ENCODE data around the gene TRPM8.
"Not testable (repeated sequence)": the region's sequence is repeated elsewhere in the genome, so short reads cannot be mapped to it uniquely, and the experiment has no call there.

The TRPM8 gene

DNA sequence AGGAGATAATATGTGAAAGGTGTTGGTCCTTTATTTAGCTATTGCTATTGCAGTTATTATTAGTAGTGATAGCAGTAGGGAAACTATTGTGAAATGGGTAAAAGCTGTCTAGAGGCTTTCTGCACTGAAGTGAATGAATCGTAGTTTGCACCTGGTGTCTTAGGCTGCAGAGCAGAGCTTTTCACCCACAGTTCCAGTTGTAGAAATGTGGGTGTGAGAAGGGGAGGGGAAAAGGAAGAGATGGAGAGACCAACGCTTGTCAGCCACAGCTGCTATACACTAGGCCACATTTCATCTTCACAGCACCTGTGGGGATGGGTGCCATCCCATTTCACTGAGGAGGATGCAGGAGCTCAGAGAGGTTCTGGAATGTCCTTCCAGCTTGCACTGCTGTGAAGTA is 50.0 kb downstream of the TRPM8 start:
- in situ Hi-C loops (cut with MboI; ENCODE audit: low pct_unique_long_range_greater_than_20kb, low sequenced_read_pairs) = no loop called here
- DNase-seq = no peak

DNA sequence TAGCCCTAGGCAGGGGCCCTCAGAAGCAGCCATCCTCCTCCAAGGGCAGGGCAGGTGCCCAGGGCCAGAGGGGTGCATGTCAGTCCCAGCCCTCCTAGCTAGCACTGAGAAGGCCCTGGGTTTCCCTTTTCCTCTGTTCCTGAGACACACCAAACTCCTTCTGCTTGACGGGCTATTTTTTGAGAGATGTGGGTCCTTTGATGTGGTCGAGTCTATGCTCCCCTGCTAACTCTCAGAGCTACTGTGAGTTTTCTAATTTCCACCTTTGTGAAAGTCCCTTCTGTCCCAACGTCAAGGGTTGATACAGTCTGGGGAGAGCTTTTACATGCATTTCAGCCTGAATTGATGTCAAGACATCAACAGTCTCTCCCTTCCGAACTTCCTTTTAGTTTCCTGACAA is 51.4 kb downstream of the TRPM8 start:
- DNase-seq = no peak
- in situ Hi-C loops (cut with MboI; ENCODE audit: low pct_unique_long_range_greater_than_20kb, low sequenced_read_pairs) = no loop called here

DNA sequence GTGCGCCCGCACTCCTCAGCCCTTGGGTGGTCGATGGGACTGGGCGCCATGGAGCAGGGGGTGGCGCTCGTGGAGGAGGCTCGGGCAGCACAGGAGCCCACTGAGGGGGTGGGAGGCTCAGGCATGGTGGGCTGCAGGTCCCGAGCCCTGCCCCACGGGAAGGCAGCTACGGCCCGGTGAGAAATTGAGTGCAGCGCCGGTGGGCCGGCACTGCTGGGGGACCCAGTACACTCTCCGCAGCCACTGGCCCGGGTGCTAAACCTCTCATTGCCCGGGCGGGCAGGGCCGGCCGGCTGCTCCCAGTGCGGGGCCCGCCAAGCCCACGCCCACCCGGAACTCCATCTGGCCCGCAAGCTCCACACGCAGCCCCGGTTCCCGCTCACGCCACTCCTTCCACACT is 55.3 kb downstream of the TRPM8 start:
- DNase-seq; in situ Hi-C loops (cut with MboI; ENCODE audit: low pct_unique_long_range_greater_than_20kb, low sequenced_read_pairs): not testable (repeated sequence)

DNA sequence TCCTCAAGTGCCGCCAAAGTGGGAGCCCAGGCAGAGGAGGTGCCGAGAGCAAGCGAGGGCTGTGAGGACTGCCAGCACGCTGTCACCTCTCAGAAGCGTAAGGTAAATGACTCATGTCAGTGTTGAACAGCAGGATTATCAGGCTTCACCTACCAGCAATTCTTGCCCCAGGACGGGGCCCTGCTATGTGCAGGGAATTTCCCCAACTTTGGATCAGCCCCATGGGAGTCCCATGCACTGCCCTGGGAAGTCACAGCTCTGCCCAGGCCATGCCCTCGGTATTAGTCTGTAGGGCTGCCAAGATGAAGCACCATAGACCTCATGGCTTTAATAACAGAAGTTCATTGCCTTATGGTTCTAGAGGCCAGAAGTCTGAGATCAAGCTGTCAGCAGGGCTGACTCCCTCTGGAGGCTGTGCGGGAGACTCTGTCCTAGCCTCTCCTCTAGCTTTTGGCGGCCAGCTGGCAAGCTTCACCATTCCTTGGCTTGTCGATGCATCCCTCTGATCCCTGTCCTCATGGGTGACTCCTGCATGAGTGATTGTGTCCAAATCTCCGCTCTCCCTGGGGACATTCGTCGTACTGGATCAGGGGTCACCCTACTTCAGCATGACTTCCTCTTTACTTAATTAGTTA is 55.9 kb downstream of the TRPM8 start:
- no peak for DNase-seq
- in situ Hi-C loops (cut with MboI; ENCODE audit: low pct_unique_long_range_greater_than_20kb, low sequenced_read_pairs) = no loop called here

DNA sequence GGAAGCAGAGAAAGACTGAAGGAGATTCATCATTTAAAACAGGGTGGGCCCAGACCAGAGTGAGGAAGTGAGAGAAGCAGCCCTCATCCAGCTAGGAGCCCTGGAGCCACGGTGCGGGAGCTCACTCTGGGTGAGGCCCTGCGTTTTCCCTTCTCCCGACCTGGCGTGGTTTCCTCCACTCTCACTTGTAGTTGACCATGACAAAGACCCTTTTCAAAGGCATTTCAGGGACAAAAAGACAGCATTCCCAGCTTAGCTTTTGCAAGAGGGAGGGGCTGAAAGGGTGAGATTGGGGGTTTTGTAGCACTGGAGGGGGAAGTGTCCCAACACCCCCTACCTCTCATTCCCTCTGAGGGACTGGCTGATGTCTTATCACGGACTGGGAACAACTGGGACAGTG is 56.6 kb downstream of the TRPM8 start:
- no peak for DNase-seq

DNA sequence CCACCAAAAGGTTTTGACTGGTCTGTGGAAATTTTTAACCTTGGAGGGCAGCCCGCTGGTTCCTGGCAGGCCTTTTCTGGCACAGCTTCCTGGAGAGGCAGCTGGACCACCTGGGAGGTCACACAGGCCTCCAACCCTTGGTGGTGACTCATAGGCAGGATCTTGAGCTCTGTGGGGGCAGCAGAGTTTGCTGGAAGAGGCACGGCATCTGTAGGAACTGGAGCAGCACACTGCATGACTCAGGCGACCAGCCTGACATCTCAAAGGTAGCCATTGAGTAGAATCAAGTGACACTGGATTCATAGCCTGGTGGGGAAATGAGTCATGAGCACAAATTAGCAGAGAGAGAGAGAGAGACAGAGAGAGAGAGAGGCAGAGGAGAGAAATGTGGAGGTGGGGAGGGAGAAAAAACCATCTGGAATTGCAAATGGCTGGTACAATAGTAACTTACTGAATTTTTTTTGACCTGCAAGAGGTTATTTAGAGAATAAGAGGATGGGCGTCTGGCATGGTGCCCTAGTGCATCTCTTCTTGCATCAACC is 57.4 kb downstream of the TRPM8 start:
- no peak for DNase-seq

More for the DNA sequence above, 56.6 kb downstream of the TRPM8 start:
- in situ Hi-C loops (cut with MboI; ENCODE audit: low pct_unique_long_range_greater_than_20kb, low sequenced_read_pairs) = no loop called here

DNA sequence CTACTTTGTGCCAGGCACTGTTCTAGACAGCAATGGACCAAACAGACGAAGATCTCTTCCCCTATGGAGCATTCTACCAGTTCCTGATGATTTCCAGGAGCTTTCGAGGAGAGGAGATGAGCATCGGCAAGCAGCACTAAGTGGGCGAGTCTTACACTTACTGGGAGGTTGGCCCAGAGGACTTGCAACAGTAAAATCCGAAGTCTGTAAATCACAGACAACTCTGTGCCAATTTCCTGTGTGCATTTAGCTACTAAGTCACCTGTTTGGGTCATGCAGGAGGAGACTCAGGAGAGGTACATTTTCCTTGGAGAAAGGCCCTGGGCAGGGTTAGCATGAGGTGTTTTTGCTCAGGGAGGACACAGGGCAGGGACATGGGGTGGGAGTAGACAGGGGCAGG is 58.9 kb downstream of the TRPM8 start:
- DNase-seq = no peak
- in situ Hi-C loops (cut with MboI; ENCODE audit: low pct_unique_long_range_greater_than_20kb, low sequenced_read_pairs) = no loop called here

More for the DNA sequence above, 57.4 kb downstream of the TRPM8 start:
- in situ Hi-C loops (cut with MboI; ENCODE audit: low pct_unique_long_range_greater_than_20kb, low sequenced_read_pairs) = no loop called here

DNA sequence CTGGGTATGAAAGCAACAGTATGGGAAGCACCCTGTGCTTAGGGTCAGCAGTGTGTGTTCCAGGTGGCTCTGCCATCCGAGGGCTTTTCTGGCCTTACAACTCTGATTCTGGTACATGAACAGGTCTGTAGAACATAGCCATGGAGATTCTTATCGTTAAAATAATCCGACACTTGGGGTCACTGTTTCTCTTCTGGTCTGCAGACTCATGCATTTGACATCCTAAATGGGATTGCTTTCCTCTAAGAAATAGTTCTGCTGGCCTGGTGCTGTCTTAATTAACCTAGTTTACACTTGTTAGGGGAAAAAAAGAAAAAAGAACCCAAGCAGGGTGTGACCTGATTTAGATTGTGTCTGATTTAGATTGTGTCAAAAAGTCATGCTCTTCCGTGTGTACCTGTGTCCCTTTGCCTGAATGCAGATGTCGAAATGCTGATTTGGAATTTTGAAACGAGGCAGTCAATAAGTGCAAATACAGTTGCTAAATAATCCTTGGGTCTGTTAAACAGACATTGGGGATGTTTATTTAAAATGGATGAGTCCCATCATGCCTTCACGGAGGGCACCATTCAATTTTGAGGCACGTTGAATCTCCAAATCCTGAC is 59.6 kb downstream of the TRPM8 start:
- peak; percentile 31 for DNase-seq
- in situ Hi-C loops (cut with MboI; ENCODE audit: low pct_unique_long_range_greater_than_20kb, low sequenced_read_pairs) = no loop called here

DNA sequence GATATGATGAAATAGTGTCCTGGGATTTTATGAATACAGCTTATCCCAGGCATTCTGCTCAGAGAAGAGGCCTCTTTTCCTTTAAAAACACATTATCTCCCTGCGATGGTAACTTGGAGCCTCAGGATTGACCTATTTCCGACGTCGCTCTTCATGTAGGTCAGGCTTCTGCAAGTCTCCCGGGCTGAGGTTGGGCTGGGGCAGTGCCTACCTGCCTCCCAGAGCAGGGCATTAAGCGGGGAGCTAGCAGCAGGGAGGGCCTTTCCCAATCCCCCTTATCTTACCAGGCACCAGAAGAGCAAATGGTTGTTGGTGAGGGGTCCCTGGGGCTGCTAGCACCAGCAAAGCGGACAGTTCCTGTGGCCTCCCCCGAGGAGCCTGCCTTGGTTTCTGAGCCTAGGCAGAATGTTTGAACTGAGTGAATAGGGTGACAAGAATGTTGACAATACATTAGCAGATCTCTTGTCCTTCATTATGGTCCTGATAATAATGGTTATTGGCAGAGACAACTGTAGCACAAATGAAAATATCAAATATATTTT is 60.2 kb downstream of the TRPM8 start:
- in situ Hi-C loops (cut with MboI; ENCODE audit: low pct_unique_long_range_greater_than_20kb, low sequenced_read_pairs) = no loop called here
- no peak for DNase-seq

DNA sequence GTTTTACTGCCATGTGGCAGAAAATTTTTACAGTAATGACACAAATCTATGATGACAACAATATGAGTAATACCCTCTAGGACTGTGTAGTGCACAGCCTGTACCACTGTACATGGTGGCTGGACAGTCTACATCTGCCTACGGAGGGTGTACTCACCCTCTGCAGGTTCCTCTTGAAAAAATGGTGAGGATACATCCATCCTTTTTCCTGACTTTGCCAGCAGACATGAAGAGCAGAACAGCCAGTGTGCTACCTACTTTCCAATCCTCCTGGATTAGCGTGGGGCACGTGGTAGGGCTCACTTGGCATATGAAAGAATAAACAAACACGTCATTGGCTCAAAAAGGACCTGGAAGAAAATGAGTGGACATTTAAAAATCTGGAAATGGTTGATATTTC is 62.6 kb downstream of the TRPM8 start:
- no peak for DNase-seq
- in situ Hi-C loops (cut with MboI; ENCODE audit: low pct_unique_long_range_greater_than_20kb, low sequenced_read_pairs) = no loop called here

DNA sequence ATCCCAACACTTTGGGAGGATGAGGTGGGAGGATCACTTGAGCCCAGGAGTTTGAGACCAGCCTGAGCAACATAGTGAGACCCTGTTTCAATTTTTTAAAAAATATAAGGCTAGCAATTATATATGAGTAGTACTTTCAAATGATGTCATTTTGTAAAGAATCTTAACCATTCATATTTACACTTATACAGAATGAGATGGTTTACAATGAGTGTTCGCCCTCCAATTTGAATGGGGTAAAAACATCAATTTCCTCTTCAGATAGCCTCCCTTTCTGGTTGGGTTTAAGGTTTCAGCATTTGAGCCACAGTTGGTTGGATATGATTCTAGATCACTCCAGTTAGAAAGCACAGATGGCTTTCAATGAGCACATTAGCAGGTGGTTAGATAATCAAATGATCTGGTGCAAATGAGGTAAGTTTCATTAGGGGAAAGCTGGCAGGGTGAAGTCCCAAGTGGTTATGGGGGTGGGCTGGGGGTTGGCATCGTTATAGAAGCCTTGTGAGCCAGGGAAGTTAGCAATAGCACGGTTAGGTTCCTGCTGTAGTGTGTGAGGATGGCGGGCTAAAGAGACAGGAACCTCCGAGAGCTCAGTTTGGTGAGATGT is 63.9 kb downstream of the TRPM8 start:
- in situ Hi-C loops (cut with MboI; ENCODE audit: low pct_unique_long_range_greater_than_20kb, low sequenced_read_pairs) = no loop called here

DNA sequence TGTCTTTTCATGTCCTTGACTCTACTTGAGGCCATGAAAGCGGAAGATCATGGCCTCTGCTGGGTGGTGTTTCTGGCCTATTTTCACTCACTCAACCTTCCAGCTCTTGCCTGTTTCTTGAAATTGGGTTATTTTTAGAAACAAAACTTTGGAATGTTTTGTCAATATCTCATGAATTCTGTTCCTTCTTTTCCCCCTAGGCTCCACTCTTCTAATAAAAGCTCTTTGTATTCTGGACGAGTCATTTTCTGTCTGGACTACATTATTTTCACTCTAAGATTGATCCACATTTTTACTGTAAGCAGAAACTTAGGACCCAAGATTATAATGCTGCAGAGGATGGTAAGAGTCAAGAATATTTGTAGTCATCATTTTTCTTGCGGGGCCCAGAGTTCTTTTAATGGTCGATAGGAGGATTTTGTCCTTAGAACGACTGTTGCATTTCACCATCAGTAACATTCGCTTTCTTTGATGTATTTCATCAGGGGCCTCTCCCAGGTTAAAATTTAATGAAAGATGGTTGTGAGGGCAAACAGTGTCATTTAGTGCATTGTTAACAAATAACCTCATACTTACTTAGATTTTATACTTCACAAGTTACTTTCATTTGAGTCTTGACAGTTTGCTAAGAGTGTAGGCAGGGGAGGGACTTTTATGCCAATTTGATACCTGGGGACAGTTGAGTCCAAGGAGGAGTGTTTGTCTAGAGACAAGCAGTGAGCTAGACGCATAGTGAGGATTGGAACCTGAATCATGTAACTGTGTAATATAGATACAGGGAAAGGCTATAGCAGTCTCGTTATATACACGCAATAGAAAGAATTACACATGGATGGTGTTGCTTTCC is 64.6 kb downstream of the TRPM8 start:
- in situ Hi-C loops (cut with MboI; ENCODE audit: low pct_unique_long_range_greater_than_20kb, low sequenced_read_pairs) = no loop called here

More for the DNA sequence above, 63.9 kb downstream of the TRPM8 start:
- DNase-seq = no peak

DNA sequence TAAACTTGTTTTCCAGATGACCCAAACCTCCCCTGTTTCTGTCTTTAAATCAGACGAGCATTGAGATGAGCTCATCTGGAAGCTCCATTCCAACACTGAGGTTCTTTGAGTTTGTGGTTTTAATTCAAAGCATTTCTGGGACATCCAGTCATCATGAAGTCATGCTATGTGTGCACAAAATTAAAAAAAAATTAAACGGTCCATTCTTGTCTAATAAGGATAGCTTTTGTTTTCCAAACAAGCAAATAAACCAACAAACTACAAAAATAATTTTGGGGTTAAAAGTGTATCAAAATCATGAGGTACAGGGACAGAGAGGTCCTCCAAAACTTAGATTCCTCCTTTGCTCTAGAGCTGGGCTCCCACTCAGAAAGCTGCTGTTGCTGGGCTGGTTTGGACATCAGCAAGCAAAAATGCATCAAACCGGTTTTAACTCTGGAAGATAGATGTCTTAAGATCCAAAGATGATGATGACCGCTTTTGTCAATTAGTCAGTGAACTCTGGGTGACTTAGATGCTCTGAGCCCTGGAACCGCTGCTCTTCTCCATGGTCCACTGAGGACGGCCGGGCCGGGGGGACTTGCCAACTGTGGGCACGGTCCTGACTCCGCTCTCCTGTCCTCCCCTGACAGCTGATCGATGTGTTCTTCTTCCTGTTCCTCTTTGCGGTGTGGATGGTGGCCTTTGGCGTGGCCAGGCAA is 65.4 kb downstream of the TRPM8 start:
- in situ Hi-C loops (cut with MboI; ENCODE audit: low pct_unique_long_range_greater_than_20kb, low sequenced_read_pairs) = no loop called here
- DNase-seq = no peak

More for the DNA sequence above, 64.6 kb downstream of the TRPM8 start:
- DNase-seq = no peak

DNA sequence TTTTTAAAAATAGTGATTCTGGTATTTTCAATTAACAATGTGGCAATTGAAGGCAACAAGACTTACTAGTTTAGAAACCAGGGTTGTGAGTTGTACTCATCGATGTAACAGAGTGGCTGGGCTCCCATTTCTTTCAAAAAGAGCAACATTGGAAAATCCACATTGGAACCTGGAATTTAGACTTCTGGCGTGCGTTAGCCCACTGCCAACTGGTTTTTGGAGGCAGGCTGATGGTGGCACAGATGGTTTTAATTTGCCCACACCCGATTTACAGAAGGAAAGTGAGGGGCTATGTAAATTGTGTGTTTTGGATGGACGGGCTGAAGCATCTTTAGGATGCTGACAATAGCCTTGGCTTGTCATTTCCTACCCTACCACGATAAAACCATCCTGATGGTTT is 66.3 kb downstream of the TRPM8 start:
- DNase-seq = no peak
- in situ Hi-C loops (cut with MboI; ENCODE audit: low pct_unique_long_range_greater_than_20kb, low sequenced_read_pairs) = no loop called here

DNA sequence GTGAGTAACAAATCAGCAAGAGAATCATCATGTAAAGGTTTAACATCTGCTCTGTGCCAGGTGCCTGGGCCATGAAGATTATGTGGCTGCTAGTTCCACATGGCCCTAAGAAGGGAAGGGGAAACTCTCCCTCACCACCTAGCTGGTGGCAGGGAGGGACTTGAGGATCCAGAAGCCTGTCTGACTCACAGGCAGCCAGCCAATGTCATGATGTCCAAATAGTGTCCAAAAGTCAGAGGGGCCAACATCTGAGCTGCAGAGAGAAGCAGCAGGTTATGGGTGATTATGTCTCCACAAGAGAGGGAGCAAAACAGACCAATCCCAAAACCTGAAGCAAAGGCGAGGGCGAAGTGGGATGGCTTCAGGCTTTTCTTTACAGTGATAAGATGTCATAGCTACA is 71.4 kb downstream of the TRPM8 start:
- in situ Hi-C loops (cut with MboI; ENCODE audit: low pct_unique_long_range_greater_than_20kb, low sequenced_read_pairs) = no loop called here
- no peak for DNase-seq

DNA sequence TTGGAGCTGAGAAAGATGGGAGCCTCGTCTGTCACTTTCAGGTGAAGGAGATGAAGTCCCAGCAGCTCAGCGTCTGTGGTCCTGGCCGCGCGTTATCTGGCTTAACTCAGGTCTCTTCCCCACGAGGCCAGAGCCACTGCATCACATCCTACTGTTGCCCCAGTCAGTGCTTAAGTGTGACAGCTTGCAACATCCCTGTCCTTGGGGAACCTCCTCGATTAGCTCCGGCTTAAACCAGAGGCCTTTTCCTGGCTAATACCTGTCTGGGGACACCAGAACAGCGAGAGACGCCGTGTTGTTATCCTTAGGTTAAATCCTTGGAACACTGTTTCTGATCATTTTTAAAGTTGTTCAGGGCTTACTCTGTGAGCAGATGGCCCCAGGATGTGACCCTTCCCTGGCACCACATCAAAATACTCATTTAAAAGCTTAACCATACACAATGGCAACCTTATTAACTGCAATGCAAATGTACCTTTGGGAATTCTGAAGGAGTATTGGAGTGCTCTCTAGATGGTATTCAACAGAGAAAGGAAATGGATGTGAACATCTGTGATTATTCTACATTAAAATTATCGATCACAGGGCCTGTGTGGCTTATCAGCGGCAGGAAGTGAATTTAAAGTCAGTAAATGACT is 72.2 kb downstream of the TRPM8 start:
- in situ Hi-C loops (cut with MboI; ENCODE audit: low pct_unique_long_range_greater_than_20kb, low sequenced_read_pairs) = no loop called here
- no peak for DNase-seq

DNA sequence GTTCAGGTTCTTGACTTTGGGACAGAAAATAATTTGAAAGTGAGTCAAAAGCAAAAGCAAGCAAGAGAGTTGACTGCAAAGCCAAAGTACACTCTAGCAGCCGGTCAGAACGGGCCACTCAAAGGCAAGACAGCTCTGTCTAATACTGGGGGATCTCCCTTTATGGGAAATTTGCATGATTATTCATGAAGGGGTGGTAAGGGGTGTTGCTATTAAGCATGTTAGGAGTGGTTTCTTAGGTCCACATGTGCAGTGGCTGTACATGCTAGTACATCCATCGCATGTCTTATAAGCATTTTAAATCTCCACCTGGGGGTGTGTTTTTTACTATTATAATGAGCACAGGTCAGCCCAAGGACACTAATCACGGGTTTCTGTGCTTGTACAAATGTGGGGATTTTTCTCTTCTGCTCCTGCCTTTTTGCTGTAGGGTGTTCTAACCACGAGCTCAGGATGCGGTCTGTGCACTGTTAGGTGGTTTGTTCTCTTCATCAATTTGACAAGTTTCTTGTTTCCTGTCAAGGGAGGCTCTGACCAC is 73.2 kb downstream of the TRPM8 start:
- in situ Hi-C loops (cut with MboI; ENCODE audit: low pct_unique_long_range_greater_than_20kb, low sequenced_read_pairs) = no loop called here
- no peak for DNase-seq

DNA sequence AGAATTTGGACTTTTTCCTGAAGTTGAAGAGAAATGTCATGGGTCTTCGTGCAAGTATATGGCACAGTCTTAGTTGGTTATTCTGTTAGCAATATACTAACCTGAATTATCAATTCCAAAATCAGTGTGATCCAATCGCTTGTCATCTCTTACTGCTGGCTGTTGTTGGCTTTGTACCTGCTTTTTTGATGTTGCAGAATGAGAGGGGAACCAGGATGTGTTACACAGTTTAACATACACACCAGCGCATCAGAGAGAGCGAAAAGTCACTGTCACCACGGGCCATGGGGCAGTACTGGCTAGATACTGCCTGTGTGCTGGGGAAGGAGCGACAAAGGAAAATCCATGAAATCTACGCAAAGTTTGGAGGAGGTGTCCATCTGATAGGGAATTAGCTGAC is 74.0 kb downstream of the TRPM8 start:
- in situ Hi-C loops (cut with MboI; ENCODE audit: low pct_unique_long_range_greater_than_20kb, low sequenced_read_pairs) = no loop called here
- DNase-seq = no peak

All from KBM-7 (cell line).